Left lobe of liver (tissue), 2 donors: ENCODE measurements around the gene PRSS38. TPM values are rescaled to one million over a fixed set of nuclear protein-coding genes. Genes with fewer than 3 reads are reported as not detected.

ENCODE experiments used
- ATAC-seq: fragments of 200-7000 bp; cut with Tn5 transposase; one replicate; pipeline ENCODE4 v1.9.1; 2020; ENCODE audit warnings: mild to moderate bottlenecking, moderate library complexity
- DNase-seq: peaks from one replicate; pipeline ENCODE4 v3.0.0-alpha.2; 2020; ENCODE audit warnings: low spot score
- total RNA-seq: library from RNA; stranded (reverse); gene quantifications from one replicate; pipeline ENCODE4 v1.2.1, GENCODE V29; 2021
- donor health status: DM: no; HTN: no; CAD: no; lungs with moderate emphysema.
- donor health status: DM: no; HTN: yes; CAD: no.

The PRSS38 gene
- total RNA-seq, 1 donor from 2014 or later = not detected

DNA sequence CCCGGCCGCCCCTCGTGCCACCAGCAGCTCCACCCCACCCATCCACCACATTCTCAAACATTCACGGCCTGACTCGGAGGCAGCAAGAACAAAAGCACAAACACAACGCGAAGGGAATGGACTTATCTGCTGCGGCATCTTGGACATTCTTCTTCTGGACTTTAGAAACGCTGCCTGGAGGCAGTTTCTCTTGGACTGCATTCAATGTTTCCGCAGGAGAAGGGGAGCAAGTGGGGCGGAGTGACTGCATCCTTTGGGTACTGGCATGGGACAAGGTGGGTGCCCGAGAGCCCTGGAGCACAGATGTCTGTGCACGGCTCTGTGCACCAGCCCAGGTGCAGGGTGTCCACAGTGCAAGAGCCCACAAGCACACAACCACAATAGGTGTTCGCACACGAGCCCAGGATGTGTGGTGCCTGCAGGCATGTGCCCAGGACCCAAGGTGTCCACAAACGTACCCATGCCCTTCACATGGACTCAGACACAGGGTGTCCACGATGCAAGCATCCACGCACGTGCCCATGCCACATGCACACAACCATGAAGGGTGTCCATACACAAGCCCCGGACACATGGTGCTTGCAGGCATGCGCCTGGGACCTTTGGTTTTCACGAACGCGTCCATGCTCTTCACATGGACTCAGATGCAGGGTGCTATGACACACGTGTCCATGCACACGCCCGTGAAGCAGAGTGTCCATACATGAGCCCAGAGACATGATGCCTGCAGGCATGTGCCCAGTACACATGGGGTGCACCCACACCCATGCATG, 78.7 kb downstream of the PRSS38 start:
- ATAC-seq (no peak), DNase-seq (peak; percentile 27)

DNA sequence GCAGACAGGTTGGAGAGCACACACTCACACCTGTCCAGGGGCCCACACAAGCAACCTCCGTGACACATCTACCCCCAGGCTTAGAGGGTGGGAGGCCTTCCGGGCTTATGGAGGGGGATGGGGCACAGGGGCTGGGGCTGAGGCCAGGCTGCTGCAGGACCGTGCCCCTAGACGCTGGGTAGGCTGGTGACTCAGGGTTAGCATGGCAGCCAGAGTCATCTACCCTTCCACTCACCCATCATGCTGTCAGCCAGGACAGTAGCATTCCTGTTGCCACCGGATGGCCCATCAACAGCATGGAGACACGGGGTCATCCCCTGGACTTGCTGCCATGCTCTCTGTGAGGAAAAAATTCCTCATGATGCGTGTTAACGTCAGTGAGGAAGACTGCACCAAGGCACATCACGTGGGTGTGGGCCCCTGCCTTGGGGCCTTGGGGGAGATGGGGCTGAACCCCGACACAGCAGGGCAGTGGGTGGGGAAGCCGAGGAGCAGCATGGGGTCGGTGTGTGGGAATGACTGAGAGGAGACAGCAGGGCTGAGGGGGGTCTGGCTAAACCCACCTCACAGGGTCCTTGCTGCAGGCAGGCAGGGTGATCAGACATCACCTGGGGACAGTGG, 79.5 kb downstream of the PRSS38 start:
- peak; percentile 28 for DNase-seq
- ATAC-seq = no peak

Other genes starting within 250 kb of the PRSS38 start
- 10.3 TPM for gene JMJD4, start 80.4 kb upstream of the PRSS38 start, total RNA-seq
- gene SNAP47, start 80.2 kb upstream of the PRSS38 start, total RNA-seq = 35.8 TPM
- gene WNT9A, start 132.3 kb downstream of the PRSS38 start, total RNA-seq = 0.05 TPM
- gene WNT3A, start 191.3 kb downstream of the PRSS38 start, total RNA-seq = not detected